GM18907 (cell line): Measurements from ENCODE around the gene CDKN1B.

Experiments used
- ATAC-seq: cut with Tn5 transposase; IDR thresholded peaks from one replicate; pipeline ENCODE4 v1.9.1; 2021; ENCODE audit warnings: mild to moderate bottlenecking, moderate library complexity; ENCODE audit not compliant: unreplicated experiment

Gene CDKN1B

DNA sequence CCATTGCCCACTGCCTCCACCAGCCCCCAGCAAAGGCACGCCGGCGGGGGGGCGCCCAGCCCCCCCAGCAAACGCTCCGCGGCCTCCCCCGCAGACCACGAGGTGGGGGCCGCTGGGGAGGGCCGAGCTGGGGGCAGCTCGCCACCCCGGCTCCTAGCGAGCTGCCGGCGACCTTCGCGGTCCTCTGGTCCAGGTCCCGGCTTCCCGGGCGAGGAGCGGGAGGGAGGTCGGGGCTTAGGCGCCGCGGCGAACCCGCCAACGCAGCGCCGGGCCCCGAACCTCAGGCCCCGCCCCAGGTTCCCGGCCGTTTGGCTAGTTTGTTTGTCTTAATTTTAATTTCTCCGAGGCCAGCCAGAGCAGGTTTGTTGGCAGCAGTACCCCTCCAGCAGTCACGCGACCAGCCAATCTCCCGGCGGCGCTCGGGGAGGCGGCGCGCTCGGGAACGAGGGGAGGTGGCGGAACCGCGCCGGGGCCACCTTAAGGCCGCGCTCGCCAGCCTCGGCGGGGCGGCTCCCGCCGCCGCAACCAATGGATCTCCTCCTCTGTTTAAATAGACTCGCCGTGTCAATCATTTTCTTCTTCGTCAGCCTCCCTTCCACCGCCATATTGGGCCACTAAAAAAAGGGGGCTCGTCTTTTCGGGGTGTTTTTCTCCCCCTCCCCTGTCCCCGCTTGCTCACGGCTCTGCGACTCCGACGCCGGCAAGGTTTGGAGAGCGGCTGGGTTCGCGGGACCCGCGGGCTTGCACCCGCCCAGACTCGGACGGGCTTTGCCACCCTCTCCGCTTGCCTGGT lies at the start of gene CDKN1B:
CDKN1B (plus strand) TSS at position 576 of the 793 bp plus-strand sequence. CDS start 472 bp downstream, outside the sequence.
- peak; percentile 39 for ATAC-seq

GRCh38 chr12:12668005-12668404 lies 49.2 kb upstream of the CDKN1B start:
- no peak for ATAC-seq

- no peak for ATAC-seq
These were observed 48.1 kb upstream of the CDKN1B start for GRCh38 chr12:12669020-12669419.

DNA sequence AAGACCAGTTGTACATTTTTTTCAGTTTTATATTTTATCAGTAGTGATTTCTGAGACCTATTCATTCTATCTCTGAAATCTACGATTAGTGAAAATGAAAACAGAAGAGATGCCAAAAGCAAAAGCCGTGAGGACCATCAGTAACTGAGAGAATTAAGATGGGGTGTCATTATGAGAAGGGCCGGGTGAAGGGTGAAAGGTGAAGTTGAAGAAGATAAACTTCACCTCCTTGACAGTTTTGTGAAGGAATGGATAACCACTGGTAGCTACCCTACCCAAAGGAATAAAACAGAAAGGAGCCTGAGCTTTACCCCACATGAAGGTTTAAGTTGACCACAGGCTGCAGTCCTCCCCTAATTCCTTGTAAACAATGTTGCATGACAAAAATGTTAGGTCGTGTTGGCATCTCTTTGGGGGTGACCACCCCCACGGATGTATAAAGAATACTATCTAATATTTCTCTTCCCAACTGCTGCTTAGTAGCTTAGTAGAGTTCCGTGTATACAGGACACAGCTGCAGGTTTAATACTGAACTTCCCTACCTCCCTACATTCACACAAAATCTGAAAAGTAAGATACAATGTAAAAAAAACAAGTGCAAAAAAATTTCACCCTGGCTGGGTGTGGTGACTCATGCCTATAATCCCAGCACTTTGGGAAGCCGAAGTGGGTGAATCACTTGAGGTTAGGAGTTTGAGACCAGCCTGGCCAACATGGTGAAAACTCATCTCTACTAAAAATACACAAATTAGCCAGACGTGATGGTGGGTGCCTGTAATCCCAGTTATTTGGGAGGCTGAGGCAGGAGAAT lies 45.1 kb upstream of the CDKN1B start:
- ATAC-seq: no peak

- ATAC-seq: peak; percentile 84
These were observed 43.9 kb upstream of the CDKN1B start for GRCh38 chr12:12673296-12673695.

DNA sequence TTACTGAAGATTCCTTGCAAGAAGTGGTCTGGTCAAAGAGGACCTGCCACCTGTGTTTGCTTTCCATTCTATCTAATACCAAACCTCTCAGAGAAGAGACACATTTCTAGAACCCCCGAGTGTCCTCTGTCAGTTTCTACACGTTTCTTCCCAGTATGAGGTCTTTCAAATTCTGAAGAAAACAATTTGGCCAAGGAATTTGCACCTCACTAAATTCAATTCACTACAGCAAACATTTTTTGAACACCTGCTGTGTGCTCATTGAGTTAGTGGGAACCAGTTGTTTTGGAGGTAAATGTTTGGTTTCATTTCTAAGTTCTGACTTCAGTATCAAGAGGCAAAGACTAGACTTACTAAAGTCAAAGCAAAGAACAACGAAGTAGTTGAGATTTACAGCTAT lies 40.6 kb upstream of the CDKN1B start:
- no peak for ATAC-seq

- no peak for ATAC-seq
These were observed 36.0 kb upstream of the CDKN1B start for GRCh38 chr12:12681061-12681765.

- no peak for ATAC-seq
These were observed 34.9 kb upstream of the CDKN1B start for GRCh38 chr12:12682284-12682683.

GRCh38 chr12:12683136-12683697 lies 34.0 kb upstream of the CDKN1B start:
- no peak for ATAC-seq

DNA sequence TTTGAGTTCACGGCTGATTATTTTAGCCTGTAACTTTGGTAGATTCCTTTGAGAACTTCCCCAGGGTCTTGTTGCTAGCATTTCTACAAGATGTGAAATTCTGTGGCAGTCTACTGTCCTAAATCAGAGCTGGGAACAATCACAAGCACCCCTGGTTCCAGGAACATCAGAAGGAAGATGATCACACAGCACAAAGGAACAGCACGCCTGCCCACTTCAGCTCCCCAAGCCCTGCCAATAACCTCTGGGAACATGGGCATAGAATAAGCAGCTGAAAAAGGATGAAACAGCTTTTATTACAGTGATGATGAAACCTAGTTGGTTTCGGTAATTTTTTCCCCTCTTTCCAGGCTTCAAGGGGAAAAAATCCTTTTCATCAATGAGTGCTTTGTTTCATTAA lies 33.4 kb upstream of the CDKN1B start:
- ATAC-seq: no peak

- no peak for ATAC-seq
These were observed 32.6 kb upstream of the CDKN1B start for GRCh38 chr12:12684375-12685106.

- no peak for ATAC-seq
These were observed 31.9 kb upstream of the CDKN1B start for GRCh38 chr12:12685305-12685704.

- no peak for ATAC-seq
These were observed 30.7 kb upstream of the CDKN1B start for GRCh38 chr12:12686472-12686871.

- ATAC-seq: no peak
These were observed 30.2 kb upstream of the CDKN1B start for GRCh38 chr12:12686925-12687324.

DNA sequence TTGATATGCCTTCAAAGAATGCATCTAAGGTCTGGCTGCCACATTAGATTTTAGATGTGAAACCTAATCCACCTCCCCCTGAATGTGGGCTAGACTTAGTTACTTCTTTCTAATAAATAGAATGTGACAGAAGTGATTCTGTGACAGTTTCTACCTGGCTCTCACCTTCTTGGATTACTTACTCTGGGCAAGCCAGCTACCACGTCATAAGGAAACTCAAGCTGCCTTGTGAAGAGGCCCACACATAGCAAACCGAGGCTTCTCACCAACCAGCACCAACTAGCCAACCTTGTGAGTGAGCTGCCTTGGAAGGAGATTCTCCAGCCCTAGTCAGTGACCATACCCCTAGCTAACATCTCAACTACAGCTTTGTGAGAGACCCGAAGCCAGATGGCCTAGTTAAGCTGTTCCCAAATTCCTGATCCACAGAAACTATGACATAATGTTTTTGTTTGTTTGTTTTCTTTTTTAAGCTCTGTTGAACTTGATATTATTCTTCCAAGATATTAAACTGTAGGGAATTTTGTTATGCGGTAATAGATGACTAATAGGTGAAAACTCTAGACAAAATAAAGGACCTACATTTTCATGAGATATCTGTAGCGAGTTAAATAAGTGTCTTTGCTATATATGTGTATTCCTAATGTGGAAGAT lies 27.4 kb upstream of the CDKN1B start:
- no peak for ATAC-seq

- no peak for ATAC-seq
These were observed 25.6 kb upstream of the CDKN1B start for GRCh38 chr12:12691549-12691948.

- ATAC-seq: no peak
These were observed 24.0 kb upstream of the CDKN1B start for GRCh38 chr12:12693111-12693671.

DNA sequence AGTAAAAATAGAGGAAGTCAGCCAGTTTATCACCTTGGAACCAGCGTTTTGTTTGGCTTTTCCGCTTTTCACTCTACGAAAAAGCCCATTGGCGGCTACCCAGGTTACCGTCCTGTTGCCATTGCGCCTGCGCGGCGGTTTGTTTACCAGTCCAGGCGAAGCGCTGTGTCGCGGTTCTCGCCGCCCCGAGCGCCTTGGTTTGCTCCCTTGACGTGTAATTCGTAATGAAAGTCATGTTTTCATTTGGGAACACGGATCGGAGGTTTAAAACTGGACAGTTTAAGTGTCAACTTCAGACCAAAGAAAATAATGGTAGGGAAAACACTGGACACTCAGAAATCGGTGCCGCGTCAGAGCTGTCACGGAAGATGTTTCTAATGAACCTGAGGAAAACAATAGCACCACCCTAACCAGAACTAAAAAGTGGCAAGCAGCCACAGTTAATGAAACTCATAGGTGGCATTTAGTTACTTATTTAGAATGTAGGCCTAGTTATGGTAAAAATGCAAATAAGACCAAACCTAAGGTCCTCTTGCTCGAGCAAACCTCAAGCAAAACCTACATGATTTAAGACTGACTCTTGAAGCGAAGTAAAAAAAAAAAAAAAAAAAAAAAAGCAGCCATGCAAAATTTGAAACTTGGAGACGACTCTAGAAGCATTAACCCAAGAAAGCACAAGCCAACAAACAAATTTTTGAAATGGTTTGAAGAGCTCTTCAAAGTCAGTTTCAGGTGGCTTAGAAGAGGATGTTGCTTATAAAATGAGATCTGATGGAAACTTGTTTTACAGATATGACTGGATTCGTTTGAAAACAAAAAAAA lies 20.4 kb upstream of the CDKN1B start:
- peak; percentile 74 for ATAC-seq

DNA sequence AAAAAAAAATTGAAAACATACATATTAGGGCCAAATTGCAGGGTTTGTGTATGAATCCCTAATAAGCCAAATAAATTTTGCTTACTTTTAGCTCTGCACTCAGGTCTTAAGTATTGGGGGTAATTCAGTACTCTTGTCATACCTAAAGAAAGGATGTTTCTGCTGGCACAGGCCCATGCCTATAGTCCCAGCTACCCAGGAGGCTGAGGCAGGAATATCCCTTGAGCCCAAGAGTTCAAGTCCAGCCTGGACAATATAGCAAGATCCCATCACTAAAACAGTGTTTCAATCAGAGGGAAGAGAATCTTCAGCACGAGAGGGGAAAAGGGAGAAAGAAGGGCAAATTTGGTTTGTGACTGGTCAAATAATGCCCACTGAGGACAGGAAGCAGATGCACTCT lies 17.8 kb upstream of the CDKN1B start:
- ATAC-seq: no peak
